ENCODE data around the gene LMO4.

LMO4 gene

GRCh38 chr1:87370544-87370943, 41.9 kb downstream of the LMO4 start:
- no peaks in the 10 kb centered on the region for H4K20me1 ChIP-seq (ENCODE audit: insufficient read depth, low read length)
- no peaks in the 10 kb centered on the region for H3K9me3 ChIP-seq (ENCODE audit: insufficient read depth, low read length)
- H3K27me3 ChIP-seq (ENCODE audit: low read depth, low read length): no peaks in the 10 kb centered on the region
- H3K4me2 ChIP-seq (ENCODE audit: low read length): no peak overlapping the region
- H3K9ac ChIP-seq (ENCODE audit: low read length): no peak overlapping the region
- H3K4me3 ChIP-seq (ENCODE audit: low read length): no peak overlapping the region
- no peak for TF ChIP-seq EZH2phosphoT487 (IDR thresholded peaks at IDR 0.05; ENCODE audit: low read depth)
- TF ChIP-seq, protein P1, sequence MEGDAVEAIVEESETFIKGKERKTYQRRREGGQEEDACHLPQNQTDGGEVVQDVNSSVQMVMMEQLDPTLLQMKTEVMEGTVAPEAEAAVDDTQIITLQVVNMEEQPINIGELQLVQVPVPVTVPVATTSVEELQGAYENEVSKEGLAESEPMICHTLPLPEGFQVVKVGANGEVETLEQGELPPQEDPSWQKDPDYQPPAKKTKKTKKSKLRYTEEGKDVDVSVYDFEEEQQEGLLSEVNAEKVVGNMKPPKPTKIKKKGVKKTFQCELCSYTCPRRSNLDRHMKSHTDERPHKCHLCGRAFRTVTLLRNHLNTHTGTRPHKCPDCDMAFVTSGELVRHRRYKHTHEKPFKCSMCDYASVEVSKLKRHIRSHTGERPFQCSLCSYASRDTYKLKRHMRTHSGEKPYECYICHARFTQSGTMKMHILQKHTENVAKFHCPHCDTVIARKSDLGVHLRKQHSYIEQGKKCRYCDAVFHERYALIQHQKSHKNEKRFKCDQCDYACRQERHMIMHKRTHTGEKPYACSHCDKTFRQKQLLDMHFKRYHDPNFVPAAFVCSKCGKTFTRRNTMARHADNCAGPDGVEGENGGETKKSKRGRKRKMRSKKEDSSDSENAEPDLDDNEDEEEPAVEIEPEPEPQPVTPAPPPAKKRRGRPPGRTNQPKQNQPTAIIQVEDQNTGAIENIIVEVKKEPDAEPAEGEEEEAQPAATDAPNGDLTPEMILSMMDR (IDR thresholded peaks at IDR 0.05; ENCODE audit: low read depth, low read length): no peak
- no peaks in the 10 kb centered on the region for H3K4me1 ChIP-seq (ENCODE audit: low read length)
- no peaks in the 10 kb centered on the region for H3K36me3 ChIP-seq (replicated peaks; ENCODE audit: low read depth, low read length)
- H3K27ac ChIP-seq (ENCODE audit: low read length): no peak overlapping the region
- no peaks in the 10 kb centered on the region for H3K79me2 ChIP-seq (ENCODE audit: low read length)
- H2AFZ ChIP-seq (ENCODE audit: low read depth, low read length): no peak overlapping the region

DNA sequence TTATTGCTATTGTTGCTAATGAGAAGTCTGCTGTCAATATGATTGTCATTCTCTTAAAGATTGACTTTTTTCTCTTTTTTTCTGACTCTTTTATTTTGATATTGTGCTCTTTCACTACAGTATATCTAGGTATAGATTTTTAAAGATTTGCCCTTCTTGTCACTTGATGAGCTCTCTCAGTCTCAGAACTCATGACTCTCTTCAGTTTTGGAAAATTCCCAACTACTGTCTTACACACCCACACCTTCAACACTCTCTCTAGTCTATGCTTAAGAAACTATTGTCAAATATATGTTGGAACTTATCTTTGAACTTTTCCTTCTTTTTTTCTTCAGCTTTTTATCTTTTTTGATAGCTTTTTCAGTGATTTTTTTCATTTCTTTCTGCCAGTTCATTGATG, 50.6 kb downstream of the LMO4 start:
- H2AFZ ChIP-seq (ENCODE audit: low read depth, low read length): no peak overlapping the region

DNA sequence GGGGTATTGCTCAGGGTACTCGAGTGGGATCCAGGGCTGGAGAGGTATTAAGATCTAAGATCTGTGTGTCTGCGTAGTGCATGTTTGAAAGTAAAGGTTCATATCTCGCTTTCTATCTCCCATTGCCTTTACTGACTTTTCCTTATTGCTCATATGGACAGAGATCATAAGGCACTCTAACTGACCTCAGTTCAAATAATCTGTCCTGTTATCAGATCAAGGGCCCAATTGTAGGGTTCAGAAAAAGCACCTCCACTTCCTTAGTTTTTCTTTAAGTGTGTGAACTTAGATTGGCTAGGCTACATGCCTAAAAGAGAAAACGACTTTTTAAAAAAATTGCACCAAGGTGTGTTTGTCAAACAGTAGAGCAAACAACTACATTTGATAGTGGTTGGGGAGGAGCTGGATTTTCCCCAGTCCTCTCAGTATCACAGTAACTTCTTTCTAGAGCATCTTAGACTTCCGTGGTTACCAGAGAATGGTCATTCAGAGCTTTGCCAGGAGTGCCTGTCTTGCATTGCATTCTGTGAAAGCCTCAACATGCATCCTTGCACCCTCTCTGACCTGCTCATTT, 57.6 kb downstream of the LMO4 start:
- H3K9ac ChIP-seq (ENCODE audit: low read length): no peak overlapping the region
- no peak for TF ChIP-seq EZH2phosphoT487 (IDR thresholded peaks at IDR 0.05; ENCODE audit: low read depth)
- TF ChIP-seq, protein P1 (IDR thresholded peaks at IDR 0.05; ENCODE audit: low read depth, low read length): no peak
- no peaks in the 10 kb centered on the region for H3K9me3 ChIP-seq (ENCODE audit: insufficient read depth, low read length)
- H3K27ac ChIP-seq (ENCODE audit: low read length): no peak overlapping the region
- no peaks in the 10 kb centered on the region for H4K20me1 ChIP-seq (ENCODE audit: insufficient read depth, low read length)
- no peaks in the 10 kb centered on the region for H3K36me3 ChIP-seq (replicated peaks; ENCODE audit: low read depth, low read length)
- H3K27me3 ChIP-seq (ENCODE audit: low read depth, low read length): no peaks in the 10 kb centered on the region
- H2AFZ ChIP-seq (ENCODE audit: low read depth, low read length): no peak overlapping the region
- H3K4me2 ChIP-seq (ENCODE audit: low read length): no peak overlapping the region
- H3K79me2 ChIP-seq (ENCODE audit: low read length): no peaks in the 10 kb centered on the region
- H3K4me3 ChIP-seq (ENCODE audit: low read length): no peak overlapping the region
- no peaks in the 10 kb centered on the region for H3K4me1 ChIP-seq (ENCODE audit: low read length)

More for the DNA sequence above, 50.6 kb downstream of the LMO4 start:
- Histone ChIP-seq H3K79me2 (ENCODE audit: low read length) (no peaks in the 10 kb centered on the region), H3K36me3 (replicated peaks; ENCODE audit: low read depth, low read length) (no peaks in the 10 kb centered on the region), H3K4me1 (ENCODE audit: low read length) (no peaks in the 10 kb centered on the region), H3K9ac (ENCODE audit: low read length) (no peak overlapping the region), H3K4me2 (ENCODE audit: low read length) (no peak overlapping the region), H3K27ac (ENCODE audit: low read length) (no peak overlapping the region), H3K4me3 (ENCODE audit: low read length) (no peak overlapping the region), H3K9me3 (ENCODE audit: insufficient read depth, low read length) (no peaks in the 10 kb centered on the region), H3K27me3 (ENCODE audit: low read depth, low read length) (no peaks in the 10 kb centered on the region), H4K20me1 (ENCODE audit: insufficient read depth, low read length) (no peaks in the 10 kb centered on the region)
- no peak for TF ChIP-seq EZH2phosphoT487 (IDR thresholded peaks at IDR 0.05; ENCODE audit: low read depth)
- TF ChIP-seq, protein P1 (IDR thresholded peaks at IDR 0.05; ENCODE audit: low read depth, low read length): no peak

GRCh38 chr1:87388411-87388810, 59.7 kb downstream of the LMO4 start:
- no peaks in the 10 kb centered on the region for H3K27me3 ChIP-seq (ENCODE audit: low read depth, low read length)
- no peak overlapping the region for H3K27ac ChIP-seq (ENCODE audit: low read length)
- no peak overlapping the region for H3K9ac ChIP-seq (ENCODE audit: low read length)
- TF ChIP-seq, protein P1 (IDR thresholded peaks at IDR 0.05; ENCODE audit: low read depth, low read length): no peak
- no peak for TF ChIP-seq EZH2phosphoT487 (IDR thresholded peaks at IDR 0.05; ENCODE audit: low read depth)
- no peak overlapping the region for H2AFZ ChIP-seq (ENCODE audit: low read depth, low read length)
- no peaks in the 10 kb centered on the region for H3K9me3 ChIP-seq (ENCODE audit: insufficient read depth, low read length)
- no peaks in the 10 kb centered on the region for H3K36me3 ChIP-seq (replicated peaks; ENCODE audit: low read depth, low read length)
- H3K4me2 ChIP-seq (ENCODE audit: low read length): no peak overlapping the region
- no peaks in the 10 kb centered on the region for H4K20me1 ChIP-seq (ENCODE audit: insufficient read depth, low read length)
- H3K4me3 ChIP-seq (ENCODE audit: low read length): no peak overlapping the region
- H3K79me2 ChIP-seq (ENCODE audit: low read length): no peaks in the 10 kb centered on the region
- H3K4me1 ChIP-seq (ENCODE audit: low read length): no peaks in the 10 kb centered on the region
